Stimulated activated CD4-positive, alpha-beta T cell treated with anti-CD3 and anti-CD28 coated beads, Interleukin-12 subunit alpha, Interleukin-12 subunit beta, amount 100 ng/mL, for 24 hours (primary cell): ENCODE measurements around the gene C9orf72.
"Not testable (repeated sequence)": the region's sequence is repeated elsewhere in the genome, so short reads cannot be mapped to it uniquely, and the experiment has no call there.

ENCODE experiments used
- DNase-seq, 2 experiments: peaks; one replicate each; pipeline ENCODE4 v3.0.0-alpha.2; 2020; ENCODE audit warnings: low read depth in 2 of 2

The C9orf72 gene

GRCh38 chr9:27518809-27519208 lies 54.5 kb downstream of the C9orf72 start:
- no peak for DNase-seq

DNA sequence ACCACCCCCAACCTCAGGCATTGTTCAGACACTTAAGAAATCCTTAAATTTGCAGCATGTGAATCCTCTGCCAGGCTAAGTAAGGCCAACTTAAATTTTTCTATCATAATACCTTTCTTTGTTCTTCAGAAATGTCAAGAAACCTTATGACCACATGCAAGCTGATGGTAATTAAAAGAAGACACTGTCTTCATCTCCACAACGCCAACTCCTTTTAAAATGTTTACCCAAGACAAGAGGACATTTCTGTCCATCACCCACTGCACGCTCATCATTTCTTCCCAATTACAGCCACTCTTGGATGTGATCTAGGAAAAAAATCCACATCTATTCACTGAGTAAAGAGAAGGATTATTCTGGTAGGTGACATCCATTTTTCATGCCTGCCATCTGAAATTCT lies 55.3 kb downstream of the C9orf72 start:
- no peak for DNase-seq

GRCh38 chr9:27514551-27514950 lies 58.7 kb downstream of the C9orf72 start:
- DNase-seq: no peak

DNA sequence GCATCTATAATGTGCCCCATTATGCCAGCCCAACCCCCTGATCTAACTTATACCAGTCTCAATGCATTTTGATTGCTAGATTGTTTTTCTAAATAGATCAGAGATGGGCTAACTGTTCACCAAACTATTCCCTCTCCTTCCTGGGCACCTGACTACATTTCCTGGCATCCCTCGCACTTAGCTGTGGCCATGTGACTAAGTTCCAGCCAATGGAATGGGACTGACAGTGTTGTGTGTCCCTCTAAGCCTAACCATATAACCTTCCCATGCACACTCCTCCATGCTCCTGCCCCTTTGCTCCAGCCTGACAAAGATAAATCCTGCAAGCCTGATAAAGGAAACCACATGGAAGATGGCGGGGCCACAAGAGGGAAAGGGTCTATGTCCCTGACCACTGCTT lies 61.5 kb downstream of the C9orf72 start:
- DNase-seq: no peak

DNA sequence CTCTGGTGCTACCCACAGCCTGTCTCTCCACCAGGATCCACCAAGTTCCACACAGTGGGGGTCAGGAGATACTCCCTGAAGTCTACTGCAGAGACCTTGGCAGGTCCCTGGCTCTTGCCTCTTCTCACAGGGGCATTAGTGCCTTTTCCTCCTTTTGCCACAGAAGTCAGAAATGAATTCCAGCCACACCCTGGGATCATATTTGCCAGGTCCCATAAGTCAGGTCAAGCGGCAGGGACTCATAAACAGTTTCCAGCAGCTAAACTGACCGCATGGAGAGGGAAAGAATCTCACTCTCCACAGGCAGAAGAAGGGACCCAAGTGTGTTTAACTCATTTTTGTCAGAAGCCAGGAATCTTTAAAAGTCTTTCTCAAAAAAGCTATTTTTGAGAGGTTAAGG lies 62.5 kb downstream of the C9orf72 start:
- DNase-seq: no peak

DNA sequence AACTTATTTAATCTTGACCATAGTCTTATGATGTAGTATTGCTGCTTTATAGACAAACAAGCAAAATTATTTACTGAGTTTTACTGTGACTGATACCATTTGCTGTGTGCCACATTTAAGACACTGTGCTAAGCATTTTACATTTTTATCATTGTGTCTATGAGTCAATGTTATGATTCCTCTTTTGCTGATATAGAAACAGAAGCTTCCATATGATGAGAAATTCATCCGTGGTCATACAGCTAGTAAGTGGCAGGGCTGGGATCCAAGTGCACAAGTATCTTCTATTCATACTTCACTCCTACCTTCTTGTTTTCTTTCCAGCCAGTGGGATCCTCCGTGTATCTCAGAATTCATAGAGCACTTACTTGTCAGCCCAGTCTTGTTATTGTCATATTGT lies 66.3 kb downstream of the C9orf72 start:
- no peak for DNase-seq

GRCh38 chr9:27505744-27506161 lies 67.5 kb downstream of the C9orf72 start:
- no peak for DNase-seq

GRCh38 chr9:27504259-27504658 lies 69.0 kb downstream of the C9orf72 start:
- DNase-seq: no peak

DNA sequence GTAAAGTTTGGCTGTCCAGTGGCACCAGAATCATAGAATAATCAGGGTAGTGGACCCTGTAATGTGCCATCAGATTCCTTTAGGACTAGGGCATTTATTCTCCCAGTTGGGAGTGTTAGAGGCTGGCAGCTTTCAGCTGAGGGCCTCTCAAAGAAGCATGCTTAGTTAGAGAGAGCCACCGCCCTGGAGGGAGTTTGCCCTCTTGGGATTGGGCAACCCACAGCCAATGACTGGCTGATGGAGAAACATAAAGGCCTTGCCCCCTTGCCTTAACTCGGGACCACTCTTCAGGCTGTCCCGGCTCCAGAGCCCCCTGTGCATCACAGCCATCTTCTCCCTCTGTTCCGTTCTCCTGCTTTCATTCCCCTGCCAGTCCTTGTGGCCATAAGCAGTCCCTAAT lies 69.7 kb downstream of the C9orf72 start:
- DNase-seq: no peak

GRCh38 chr9:27500902-27501301 lies 72.4 kb downstream of the C9orf72 start:
- DNase-seq: not testable (repeated sequence)

DNA sequence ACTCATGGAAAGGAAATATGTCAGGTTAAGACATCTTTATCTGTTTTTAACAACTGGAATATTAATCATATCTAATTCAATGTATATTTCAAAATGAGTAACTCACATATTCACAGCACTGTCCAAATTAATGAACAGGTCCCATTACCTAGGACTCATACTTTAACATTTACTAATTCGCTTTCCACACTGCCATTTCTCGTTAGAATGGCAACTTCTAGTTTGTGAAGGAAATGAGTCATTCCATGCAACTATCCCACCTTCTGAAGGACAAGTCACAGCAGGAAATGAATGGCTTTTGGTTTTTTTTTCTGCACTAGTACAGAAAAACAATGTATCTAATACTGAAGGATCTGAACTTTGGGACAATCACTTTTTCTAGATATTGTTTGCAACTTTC lies 73.8 kb downstream of the C9orf72 start:
- no peak for DNase-seq

DNA sequence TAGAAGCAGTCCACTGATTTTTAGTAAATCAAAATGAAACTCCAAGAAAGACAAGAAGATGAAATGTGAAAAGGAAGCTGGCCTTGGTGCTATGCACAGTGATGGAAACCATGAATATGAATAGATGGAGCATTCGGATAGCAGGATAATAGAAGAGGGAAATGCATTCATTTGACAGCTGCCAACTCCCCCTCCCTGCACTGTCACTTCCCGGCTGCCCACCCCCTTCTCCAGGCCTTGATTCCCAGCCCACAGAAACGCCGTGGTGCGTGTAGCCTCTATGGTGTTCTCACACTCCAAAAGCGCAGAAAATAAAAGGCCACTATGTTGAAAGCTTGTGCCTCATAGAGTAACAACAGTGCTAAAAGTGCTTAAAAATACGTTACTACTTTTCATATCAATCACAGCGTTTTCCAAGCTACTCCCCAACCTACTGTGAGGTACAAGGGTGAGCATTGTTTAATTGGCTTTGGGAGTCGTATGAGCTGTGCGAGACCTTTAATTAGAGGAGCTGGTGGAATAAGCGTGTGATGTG lies 75.3 kb downstream of the C9orf72 start:
- no peak for DNase-seq
